Kidney (tissue), 14 donors: ENCODE data around the gene CCR5. TPM values are rescaled to one million over a fixed set of nuclear protein-coding genes. Genes with fewer than 3 reads are reported as not detected.

Source experiments
- DNase-seq, 5 donors: peaks; one replicate each; pipeline ENCODE4 v3.0.0-alpha.2; 2013 to 2020
- FAIRE-seq: peaks from 2 replicates; lab custom pipeline; 2012; peaks lifted over from hg19 to GRCh38; lab: Jason Lieb, UNC
- H3K27ac ChIP-seq, 2 donors: one replicate each; pipeline ENCODE4 v1.7.0; 2013; ENCODE audit warnings: low read depth in 2 of 2, low read length in 2 of 2, inconsistent platforms in 1 of 2
- H3K27me3 ChIP-seq: one replicate; pipeline ENCODE4 v1.7.1; 2013; ENCODE audit warnings: low read length, inconsistent platforms; ENCODE audit not compliant: control insufficient read depth, insufficient read depth
- H3K36me3 ChIP-seq, 3 donors: one replicate each; pipeline versions ENCODE4 v1.7.0 to v1.7.1; 2013; ENCODE audit warnings: low read length in 3 of 3, control low read depth in 1 of 3, inconsistent platforms in 1 of 3; ENCODE audit not compliant: insufficient read depth in 3 of 3, control insufficient read depth in 2 of 3
- H3K4me1 ChIP-seq, 3 donors: one replicate each; pipeline versions ENCODE4 v1.7.0 to v1.7.1; 2013; ENCODE audit warnings: low read length in 3 of 3, inconsistent platforms in 1 of 3, low read depth in 1 of 3; ENCODE audit not compliant: control insufficient read depth in 2 of 3, insufficient read depth in 2 of 3
- H3K4me3 ChIP-seq, 3 donors: one replicate each; pipeline versions ENCODE4 v1.7.0 to v1.8.1; 2013; ENCODE audit warnings: low read length in 3 of 3, control low read depth in 1 of 3, inconsistent platforms in 1 of 3
- H3K9ac ChIP-seq, 3 donors: one replicate each; pipeline versions ENCODE4 v1.7.0 to v1.7.1; 2013; ENCODE audit warnings: low read length in 3 of 3, control low read depth in 1 of 3, inconsistent platforms in 1 of 3
- H3K9me3 ChIP-seq, 3 donors: one replicate each; pipeline versions ENCODE4 v1.7.0 to v1.7.1; 2013; ENCODE audit warnings: low read length in 3 of 3, control low read depth in 1 of 3, inconsistent platforms in 1 of 3; ENCODE audit not compliant: control insufficient read depth in 2 of 3, insufficient read depth in 1 of 3
- intact Hi-C: fragments of 100-400 bp; cut with DNase I; formaldehyde crosslinking; loops from one replicate; pipeline ENCODE4 v1.11.1; 2022
- polyA plus RNA-seq: library from polyadenylated mRNA; stranded (reverse); fragments of 350-450 nt; fragmentation: Illumina TruSeq; extraction: RNeasy Lipid Tissue Mini Kit (QIAGEN cat#74804); gene quantifications from one replicate; pipeline ENCODE4 v1.2.3, GENCODE V29; 2014; ENCODE audit warnings: low read depth, low replicate concordance; ENCODE audit not compliant: insufficient read depth
- total RNA-seq: library from RNA; stranded (reverse); fragmentation: NEBNext Ultra II Directional; extraction: Animal tissue kit (Norgen Biotek cat#: 25700); gene quantifications from one replicate; pipeline ENCODE4 v1.2.1, GENCODE V29; 2021
- TF ChIP-seq, protein P1 (sequence below): IDR thresholded peaks from 3 replicates; pipeline ENCODE4 v1.5.1; 2012; ENCODE audit warnings: mild to moderate bottlenecking, moderate library complexity, borderline replicate concordance; ENCODE audit not compliant: insufficient read depth; ENCODE audit errors: extremely low read depth
- donor health status: control.
- donor health status: control.
- donor health status: control.
- donor health status: control.
- donor health status: control.
- donor health status: DM: yes; HTN: yes; CAD: no.
- donor health status: Normal renal cell carcinoma (clear cell type).

Gene CCR5
- total and polyA plus RNA-seq, 2 donors from 2014 or later = 0.32 to 4.4 TPM

DNA sequence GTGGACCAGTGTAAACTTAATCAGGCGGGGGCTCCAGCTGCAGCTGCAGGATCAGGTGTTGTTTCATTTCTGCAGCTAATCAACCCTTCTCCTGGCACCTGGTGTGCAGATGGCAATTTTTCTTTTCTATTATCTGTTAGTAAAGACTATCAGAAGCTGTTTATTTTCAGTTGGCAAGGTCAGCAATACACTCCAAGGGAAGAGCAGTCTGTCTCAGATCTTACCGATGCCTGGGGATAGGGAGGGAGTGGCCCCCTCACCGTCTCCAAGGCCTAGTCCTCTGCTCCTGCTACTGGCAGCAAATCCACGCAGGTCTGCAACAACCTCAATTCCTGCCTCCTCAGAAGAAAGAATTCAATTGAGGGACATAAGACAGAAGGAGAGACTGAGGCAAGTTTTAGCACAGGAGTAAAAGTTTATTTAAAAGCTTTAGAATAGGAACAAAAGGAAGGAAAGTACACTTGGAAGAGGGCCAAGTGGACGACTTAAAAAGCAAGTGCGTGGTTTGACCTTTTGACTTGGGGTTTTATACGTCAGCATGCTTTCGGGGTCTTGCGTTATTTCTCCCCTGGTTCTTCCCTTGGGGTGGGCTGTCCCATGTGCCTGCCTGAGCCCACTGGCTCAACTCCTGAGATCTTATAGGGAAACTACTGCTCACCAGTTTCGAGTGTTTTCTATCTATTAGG lies 45.5 kb downstream of the CCR5 start:
- H3K9me3 ChIP-seq = no peaks in the 10 kb centered on the region
- intact Hi-C loops = no loop called here
- TF ChIP-seq, protein P1, sequence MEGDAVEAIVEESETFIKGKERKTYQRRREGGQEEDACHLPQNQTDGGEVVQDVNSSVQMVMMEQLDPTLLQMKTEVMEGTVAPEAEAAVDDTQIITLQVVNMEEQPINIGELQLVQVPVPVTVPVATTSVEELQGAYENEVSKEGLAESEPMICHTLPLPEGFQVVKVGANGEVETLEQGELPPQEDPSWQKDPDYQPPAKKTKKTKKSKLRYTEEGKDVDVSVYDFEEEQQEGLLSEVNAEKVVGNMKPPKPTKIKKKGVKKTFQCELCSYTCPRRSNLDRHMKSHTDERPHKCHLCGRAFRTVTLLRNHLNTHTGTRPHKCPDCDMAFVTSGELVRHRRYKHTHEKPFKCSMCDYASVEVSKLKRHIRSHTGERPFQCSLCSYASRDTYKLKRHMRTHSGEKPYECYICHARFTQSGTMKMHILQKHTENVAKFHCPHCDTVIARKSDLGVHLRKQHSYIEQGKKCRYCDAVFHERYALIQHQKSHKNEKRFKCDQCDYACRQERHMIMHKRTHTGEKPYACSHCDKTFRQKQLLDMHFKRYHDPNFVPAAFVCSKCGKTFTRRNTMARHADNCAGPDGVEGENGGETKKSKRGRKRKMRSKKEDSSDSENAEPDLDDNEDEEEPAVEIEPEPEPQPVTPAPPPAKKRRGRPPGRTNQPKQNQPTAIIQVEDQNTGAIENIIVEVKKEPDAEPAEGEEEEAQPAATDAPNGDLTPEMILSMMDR = no peak
- H3K27me3 ChIP-seq = no peaks in the 10 kb centered on the region
- no peak for FAIRE-seq
- no peak overlapping the region for H3K4me3 ChIP-seq
- peaks cover 0 to 3% (median 0%) of the 10 kb centered on the region in 3 donors for H3K4me1 ChIP-seq
- H3K27ac ChIP-seq = no peak overlapping the region
- no peak overlapping the region for H3K9ac ChIP-seq
- H3K36me3 ChIP-seq = no peaks in the 10 kb centered on the region
- no peak for DNase-seq

- intact Hi-C loops = no loop called here
- Histone ChIP-seq H3K27ac (no peak overlapping the region), H3K27me3 (no peaks in the 10 kb centered on the region), H3K4me3 (no peak overlapping the region), H3K4me1 (peaks cover 0 to 3% (median 0%) of the 10 kb centered on the region in 3 donors), H3K9me3 (no peaks in the 10 kb centered on the region), H3K36me3 (no peaks in the 10 kb centered on the region), H3K9ac (no peak overlapping the region)
- FAIRE-seq (no peak), DNase-seq (no peak)
- TF ChIP-seq, protein P1 = no peak
These were observed 46.2 kb downstream of the CCR5 start for GRCh38 chr3:46416811-46417510.

- no peak overlapping the region for H3K9ac ChIP-seq
These were observed 47.3 kb downstream of the CCR5 start for GRCh38 chr3:46417841-46418611.

More at GRCh38 chr3:46417841-46418611, 47.3 kb downstream of the CCR5 start:
- H3K4me1 ChIP-seq = no peaks in the 10 kb centered on the region
- no peaks in the 10 kb centered on the region for H3K27me3 ChIP-seq
- TF ChIP-seq, protein P1 = no peak
- H3K4me3 ChIP-seq = no peak overlapping the region
- FAIRE-seq (no peak), DNase-seq (no peak)
- no peaks in the 10 kb centered on the region for H3K9me3 ChIP-seq
- H3K27ac ChIP-seq = no peak overlapping the region
- no peaks in the 10 kb centered on the region for H3K36me3 ChIP-seq
- intact Hi-C loops = no loop called here
